CD14-positive monocyte (primary cell): ENCODE results near the gene WDTC1. TPM values are rescaled to one million over a fixed set of nuclear protein-coding genes. Genes with fewer than 3 reads are reported as not detected.

ENCODE experiments used
- DNase-seq, 3 donors: peaks; one replicate each; pipeline ENCODE4 v3.0.0-alpha.2; 2011 to 2022
- H2AFZ ChIP-seq: 2 replicates; pipeline ENCODE4 v1.6.0; 2012; ENCODE audit warnings: mild to moderate bottlenecking, low read depth, low read length, inconsistent platforms; ENCODE audit not compliant: insufficient read depth, poor library complexity, severe bottlenecking
- H3K27ac ChIP-seq, 2 donors: 1 replicate in 1 of 2; 2 replicates in 1 of 2; pipeline ENCODE4 v1.5.1; 2012 to 2013; ENCODE audit warnings: low read length in 2 of 2, control low read depth in 1 of 2, inconsistent platforms in 1 of 2, low read depth in 1 of 2, mild to moderate bottlenecking in 1 of 2
- H3K27me3 ChIP-seq, 2 donors: one replicate each; pipeline versions ENCODE4 v1.6.0 to v1.6.1; 2011 to 2013; ENCODE audit warnings: low read length in 2 of 2; ENCODE audit not compliant: control insufficient read depth in 2 of 2, insufficient read depth in 2 of 2
- H3K36me3 ChIP-seq, 2 donors: replicated peaks in 1 of 2; 1 replicate in 1 of 2; 2 replicates in 1 of 2; pipeline versions ENCODE4 v1.5.1 to v1.6.1; 2012 to 2013; ENCODE audit warnings: low read length in 2 of 2, control low read depth in 1 of 2, inconsistent platforms in 1 of 2, mild to moderate bottlenecking in 1 of 2; ENCODE audit not compliant: insufficient read depth in 2 of 2, control insufficient read depth in 1 of 2
- H3K4me1 ChIP-seq, 2 donors: 1 replicate in 1 of 2; 2 replicates in 1 of 2; pipeline versions ENCODE4 v1.5.1 to v1.6.1; 2012 to 2013; ENCODE audit warnings: low read length in 2 of 2, control low read depth in 1 of 2, inconsistent platforms in 1 of 2, mild to moderate bottlenecking in 1 of 2, moderate library complexity in 1 of 2; ENCODE audit not compliant: insufficient read depth in 2 of 2, control insufficient read depth in 1 of 2
- H3K4me2 ChIP-seq: replicated peaks from 2 replicates; pipeline ENCODE3; 2012; ENCODE audit warnings: low read length, moderate library complexity, mild to moderate bottlenecking; ENCODE audit not compliant: poor library complexity, severe bottlenecking; ENCODE audit errors: extremely low read depth
- H3K4me3 ChIP-seq, 3 experiments: fragments of 200-600 bp in 1 of 3; sonication (generic) in 1 of 3; replicated peaks in 1 of 3; 1 replicate in 2 of 3; 2 replicates in 1 of 3; pipeline ENCODE4 v1.5.1; 2011 to 2013; ENCODE audit warnings: low read length in 3 of 3, mild to moderate bottlenecking in 3 of 3, control low read depth in 2 of 3, low read depth in 2 of 3, inconsistent platforms in 1 of 3, moderate library complexity in 1 of 3
- H3K79me2 ChIP-seq: 2 replicates; pipeline ENCODE4 v1.6.0; 2012; ENCODE audit warnings: mild to moderate bottlenecking, control low read depth, inconsistent platforms, low read length, moderate library complexity; ENCODE audit not compliant: insufficient read depth
- H3K9ac ChIP-seq: 2 replicates; pipeline ENCODE4 v1.6.0; 2017; ENCODE audit warnings: low read length, mild to moderate bottlenecking; ENCODE audit not compliant: insufficient read depth, poor library complexity, severe bottlenecking
- H3K9me3 ChIP-seq, 2 donors: replicated peaks in 1 of 2; 1 replicate in 1 of 2; 2 replicates in 1 of 2; pipeline versions ENCODE4 v1.5.1 to v1.6.1; 2012 to 2013; ENCODE audit warnings: low read length in 2 of 2, control low read depth in 1 of 2; ENCODE audit not compliant: control insufficient read depth in 1 of 2, insufficient read depth in 1 of 2
- H4K20me1 ChIP-seq: 2 replicates; pipeline ENCODE4 v1.6.0; 2012; ENCODE audit warnings: mild to moderate bottlenecking, low read length, control low read depth, moderate library complexity; ENCODE audit not compliant: insufficient read depth
- H3K27ac Mint-ChIP-seq, 7 donors: one replicate each; pipeline ENCODE4 v1.8.0; 2020; ENCODE audit warnings: mild to moderate bottlenecking in 7 of 7, mixed read lengths in 7 of 7, moderate library complexity in 6 of 7, inconsistent platforms in 2 of 7
- H3K27me3 Mint-ChIP-seq, 3 donors: one replicate each; pipeline ENCODE4 v1.8.0; 2021 to 2022; ENCODE audit warnings: low read depth in 3 of 3, mild to moderate bottlenecking in 3 of 3, mixed read lengths in 3 of 3, moderate library complexity in 3 of 3, inconsistent platforms in 1 of 3
- H3K36me3 Mint-ChIP-seq, 2 donors: one replicate each; pipeline ENCODE4 v1.8.0; 2020; ENCODE audit warnings: mixed read lengths in 2 of 2, inconsistent platforms in 1 of 2, mild to moderate bottlenecking in 1 of 2
- H3K4me1 Mint-ChIP-seq: one replicate; pipeline ENCODE4 v1.8.0; 2020; ENCODE audit warnings: mild to moderate bottlenecking, mixed read lengths
- H3K4me3 Mint-ChIP-seq, 2 donors: one replicate each; pipeline ENCODE4 v1.8.0; 2020; ENCODE audit warnings: mild to moderate bottlenecking in 2 of 2, mixed read lengths in 2 of 2, moderate library complexity in 1 of 2
- H3K9me3 Mint-ChIP-seq, 7 donors: one replicate each; pipeline ENCODE4 v1.8.0; 2020 to 2022; ENCODE audit warnings: mixed read lengths in 7 of 7, mild to moderate bottlenecking in 6 of 7, moderate library complexity in 6 of 7, inconsistent platforms in 2 of 7
- WGBS: methylation state at CpG from one replicate; pipeline ENCODE4 v1.1.5; 2013; ENCODE audit warnings: missing lambda C conversion rate; ENCODE audit not compliant: insufficient coverage; 5-methylcytosine and 5-hydroxymethylcytosine counted together
- intact Hi-C, 2 donors: fragments of 100-400 bp; cut with micrococcal nuclease; formaldehyde crosslinking; loops; one replicate each; pipeline versions ENCODE4 v1.15.0 to v1.15.1; 2023
- polyA plus RNA-seq, 3 donors: library from polyadenylated mRNA; depleted of rRNA in 1 of 3; unstranded in 2 of 3; stranded (reverse) in 1 of 3; fragments of 300-500 nt in 2 of 3; fragments of >200 nt in 1 of 3; fragmentation: Illumina TruSeq in 2 of 3; gene quantifications; 1 replicate in 2 of 3; 2 replicates in 1 of 3; pipeline ENCODE4 v1.2.3, GENCODE V29; 2012 to 2021
- TF ChIP-seq, protein P1 (sequence below): fragments of 200-600 bp; IDR thresholded peaks from one replicate; pipeline ENCODE4 v1.8.0; 2022; ENCODE audit warnings: antibody characterized with exemption, mild to moderate bottlenecking

WDTC1 gene
- polyA plus RNA-seq, 3 donors = 2.1 to 26.6 (median 4.3) TPM

DNA sequence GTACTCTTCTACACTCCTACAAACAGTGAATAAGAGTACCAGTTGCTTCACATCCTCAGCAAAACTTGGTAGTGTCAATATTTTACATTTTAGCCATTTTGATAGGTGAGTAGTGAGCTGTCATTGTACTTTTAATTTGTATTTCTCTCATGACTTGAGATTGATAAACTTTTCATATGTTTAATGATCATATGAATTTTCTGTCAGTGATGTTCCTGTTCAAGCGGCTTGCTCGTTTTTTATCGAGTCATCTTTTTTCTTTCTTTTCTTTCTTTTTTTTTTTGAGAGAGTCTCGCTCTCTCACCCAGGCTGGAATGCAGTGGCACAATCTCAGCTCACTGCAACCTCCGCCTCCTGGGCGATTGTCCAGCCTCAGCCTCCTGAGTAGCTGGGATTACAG, 17.0 kb upstream of the WDTC1 start:
- DNase-seq = no peak
- no peak overlapping the region for H3K9ac ChIP-seq
- Mint-ChIP-seq H3K27me3 (peaks cover 2 to 3% (median 3%) of the 10 kb centered on the region in 3 donors), H3K4me1 (no peaks in the 10 kb centered on the region), H3K9me3 (peaks cover 0 to 5% (median 0%) of the 10 kb centered on the region in 7 donors), H3K36me3 (no peaks in the 10 kb centered on the region), H3K27ac (no peak overlapping the region), H3K4me3 (no peak overlapping the region)
- H3K36me3 ChIP-seq = no peaks in the 10 kb centered on the region
- TF ChIP-seq, protein P1, sequence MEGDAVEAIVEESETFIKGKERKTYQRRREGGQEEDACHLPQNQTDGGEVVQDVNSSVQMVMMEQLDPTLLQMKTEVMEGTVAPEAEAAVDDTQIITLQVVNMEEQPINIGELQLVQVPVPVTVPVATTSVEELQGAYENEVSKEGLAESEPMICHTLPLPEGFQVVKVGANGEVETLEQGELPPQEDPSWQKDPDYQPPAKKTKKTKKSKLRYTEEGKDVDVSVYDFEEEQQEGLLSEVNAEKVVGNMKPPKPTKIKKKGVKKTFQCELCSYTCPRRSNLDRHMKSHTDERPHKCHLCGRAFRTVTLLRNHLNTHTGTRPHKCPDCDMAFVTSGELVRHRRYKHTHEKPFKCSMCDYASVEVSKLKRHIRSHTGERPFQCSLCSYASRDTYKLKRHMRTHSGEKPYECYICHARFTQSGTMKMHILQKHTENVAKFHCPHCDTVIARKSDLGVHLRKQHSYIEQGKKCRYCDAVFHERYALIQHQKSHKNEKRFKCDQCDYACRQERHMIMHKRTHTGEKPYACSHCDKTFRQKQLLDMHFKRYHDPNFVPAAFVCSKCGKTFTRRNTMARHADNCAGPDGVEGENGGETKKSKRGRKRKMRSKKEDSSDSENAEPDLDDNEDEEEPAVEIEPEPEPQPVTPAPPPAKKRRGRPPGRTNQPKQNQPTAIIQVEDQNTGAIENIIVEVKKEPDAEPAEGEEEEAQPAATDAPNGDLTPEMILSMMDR = no peak
- no peaks in the 10 kb centered on the region for H4K20me1 ChIP-seq
- WGBS = no CpG with 5 or more reads among the region's 6 CpGs
- H2AFZ ChIP-seq = no peak overlapping the region
- H3K4me3 ChIP-seq = no peak overlapping the region
- no peaks in the 10 kb centered on the region for H3K9me3 ChIP-seq
- H3K4me1 ChIP-seq = no peaks in the 10 kb centered on the region
- no peaks in the 10 kb centered on the region for H3K79me2 ChIP-seq
- H3K27me3 ChIP-seq = no peaks in the 10 kb centered on the region
- intact Hi-C loops = no loop called here
- no peak overlapping the region for H3K27ac ChIP-seq
- no peak overlapping the region for H3K4me2 ChIP-seq

DNA sequence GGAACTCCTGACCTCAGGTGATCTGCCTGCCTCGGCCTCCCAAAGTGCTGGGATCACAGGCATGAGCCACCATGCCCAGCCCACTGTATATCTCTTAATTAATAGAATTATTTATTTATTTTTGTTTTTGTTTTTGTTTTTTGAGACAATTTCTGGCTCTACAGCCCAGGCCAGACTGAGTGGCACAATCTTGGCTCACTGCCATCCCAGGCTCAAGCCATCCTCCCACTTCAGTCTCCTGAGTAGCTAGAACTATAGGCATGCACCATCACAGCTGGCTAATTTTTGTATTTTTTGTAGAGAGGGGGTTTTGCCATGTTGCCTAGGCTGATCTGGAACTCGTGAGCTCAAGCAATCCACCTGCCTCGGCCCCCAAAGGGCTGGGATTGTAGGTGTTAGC, 15.7 kb upstream of the WDTC1 start:
- Histone ChIP-seq H3K4me2 (no peak overlapping the region), H4K20me1 (no peaks in the 10 kb centered on the region), H3K9me3 (no peaks in the 10 kb centered on the region), H3K79me2 (no peaks in the 10 kb centered on the region), H3K36me3 (no peaks in the 10 kb centered on the region), H2AFZ (no peak overlapping the region), H3K9ac (no peak overlapping the region), H3K27ac (no peak overlapping the region), H3K27me3 (no peaks in the 10 kb centered on the region), H3K4me1 (no peaks in the 10 kb centered on the region), H3K4me3 (no peak overlapping the region)
- H3K27me3 Mint-ChIP-seq = peaks cover 2 to 3% (median 2%) of the 10 kb centered on the region in 3 donors
- intact Hi-C loops = no loop called here
- no peaks in the 10 kb centered on the region for H3K4me1 Mint-ChIP-seq
- H3K36me3 Mint-ChIP-seq = no peaks in the 10 kb centered on the region
- no peak overlapping the region for H3K4me3 Mint-ChIP-seq
- TF ChIP-seq, protein P1 = no peak
- no CpG with 5 or more reads among the region's 3 CpGs for WGBS
- DNase-seq = no peak
- H3K9me3 Mint-ChIP-seq = peaks cover 0 to 6% (median 0%) of the 10 kb centered on the region in 7 donors
- no peak overlapping the region for H3K27ac Mint-ChIP-seq
